Measurements from ENCODE around the gene SLC11A1. TPM values are rescaled to one million over a fixed set of nuclear protein-coding genes. Genes with fewer than 3 reads are reported as not detected.

SLC11A1 gene
- 0.12 and 0.27 TPM in 2 replicates for total RNA-seq (2014; rRNA removed; shearing (Covaris generic))

- DNase-seq (ENCODE audit: low spot score): no peak
- in situ Hi-C loops (cut with HindIII; ENCODE audit: low sequenced_read_pairs): no loop called here
These were observed at the start of gene SLC11A1 for GRCh38 chr2:218381916-218382366. Gene SLC11A1, plus strand, starts transcription at chr2:218382273. Its CDS starts 96 bp downstream, at chr2:218382369.

GRCh38 chr2:218332288-218332687, 49.8 kb upstream of the SLC11A1 start:
- DNase-seq (ENCODE audit: low spot score): no peak
- in situ Hi-C loops (cut with HindIII; ENCODE audit: low sequenced_read_pairs): no loop called here

- in situ Hi-C loops (cut with HindIII; ENCODE audit: low sequenced_read_pairs): no loop called here
- DNase-seq (ENCODE audit: low spot score): no peak
These were observed 49.0 kb upstream of the SLC11A1 start for GRCh38 chr2:218332920-218333645.

- in situ Hi-C loops (cut with HindIII; ENCODE audit: low sequenced_read_pairs): no loop called here
- DNase-seq (ENCODE audit: low spot score): no peak
These were observed 47.5 kb upstream of the SLC11A1 start for GRCh38 chr2:218334531-218334930.

GRCh38 chr2:218340656-218341055, 41.4 kb upstream of the SLC11A1 start:
- in situ Hi-C loops (cut with HindIII; ENCODE audit: low sequenced_read_pairs): no loop called here

GRCh38 chr2:218341381-218341780, 40.7 kb upstream of the SLC11A1 start:
- in situ Hi-C loops (cut with HindIII; ENCODE audit: low sequenced_read_pairs): no loop called here
- no peak for DNase-seq (ENCODE audit: low spot score)

More at GRCh38 chr2:218340656-218341055, 41.4 kb upstream of the SLC11A1 start:
- no peak for DNase-seq (ENCODE audit: low spot score)

- no peak for DNase-seq (ENCODE audit: low spot score)
- in situ Hi-C loops (cut with HindIII; ENCODE audit: low sequenced_read_pairs): no loop called here
These were observed 39.2 kb upstream of the SLC11A1 start for GRCh38 chr2:218342837-218343236.

GRCh38 chr2:218343591-218343990, 38.5 kb upstream of the SLC11A1 start:
- in situ Hi-C loops (cut with HindIII; ENCODE audit: low sequenced_read_pairs): no loop called here
- DNase-seq (ENCODE audit: low spot score): no peak

GRCh38 chr2:218344090-218344754, 37.9 kb upstream of the SLC11A1 start:
- in situ Hi-C loops (cut with HindIII; ENCODE audit: low sequenced_read_pairs): no loop called here
- DNase-seq (ENCODE audit: low spot score): no peak

GRCh38 chr2:218344755-218345417, 37.2 kb upstream of the SLC11A1 start:
- DNase-seq (ENCODE audit: low spot score): no peak
- in situ Hi-C loops (cut with HindIII; ENCODE audit: low sequenced_read_pairs): no loop called here

- in situ Hi-C loops (cut with HindIII; ENCODE audit: low sequenced_read_pairs): no loop called here
- no peak for DNase-seq (ENCODE audit: low spot score)
These were observed 36.4 kb upstream of the SLC11A1 start for GRCh38 chr2:218345491-218346236.

GRCh38 chr2:218347172-218347571, 34.9 kb upstream of the SLC11A1 start:
- DNase-seq (ENCODE audit: low spot score): no peak
- in situ Hi-C loops (cut with HindIII; ENCODE audit: low sequenced_read_pairs): no loop called here

GRCh38 chr2:218354045-218354444, 28.0 kb upstream of the SLC11A1 start:
- no peak for DNase-seq (ENCODE audit: low spot score)
- in situ Hi-C loops (cut with HindIII; ENCODE audit: low sequenced_read_pairs): no loop called here

GRCh38 chr2:218354850-218355443, 27.1 kb upstream of the SLC11A1 start:
- DNase-seq (ENCODE audit: low spot score): no peak
- in situ Hi-C loops (cut with HindIII; ENCODE audit: low sequenced_read_pairs): no loop called here

GRCh38 chr2:218357236-218358177, 24.6 kb upstream of the SLC11A1 start:
- in situ Hi-C loops (cut with HindIII; ENCODE audit: low sequenced_read_pairs): no loop called here
- DNase-seq (ENCODE audit: low spot score): no peak

- no peak for DNase-seq (ENCODE audit: low spot score)
- in situ Hi-C loops (cut with HindIII; ENCODE audit: low sequenced_read_pairs): no loop called here
These were observed 21.6 kb upstream of the SLC11A1 start for GRCh38 chr2:218360453-218360852.

GRCh38 chr2:218362606-218363005, 19.5 kb upstream of the SLC11A1 start:
- in situ Hi-C loops (cut with HindIII; ENCODE audit: low sequenced_read_pairs): no loop called here
- no peak for DNase-seq (ENCODE audit: low spot score)

GRCh38 chr2:218363736-218364135, 18.3 kb upstream of the SLC11A1 start:
- in situ Hi-C loops (cut with HindIII; ENCODE audit: low sequenced_read_pairs): no loop called here
- no peak for DNase-seq (ENCODE audit: low spot score)

All from G401 (cell line).